ENCODE data around the gene ICE1. TPM values are rescaled to one million over a fixed set of nuclear protein-coding genes. Genes with fewer than 3 reads are reported as not detected.

ICE1 gene
- total RNA-seq, 4 donors from 2014 or later: 8.1 to 27.1 (median 17.5) TPM

- intact Hi-C loops (cut with DNase I): no loop called here
- H3K36me3 ChIP-seq: peaks cover 9 to 98% (median 10%) of the 10 kb centered on the region in 3 donors
- WGBS, 2 donors: 93 to 100% methylated on average over 3 of the region's 3 CpGs
These were observed 30.7 kb downstream of the ICE1 start for GRCh38 chr5:5453131-5453530.

GRCh38 chr5:5454391-5454790 is 31.9 kb downstream of the ICE1 start:
- Histone ChIP-seq H3K4me1 (no peaks in the 10 kb centered on the region), H3K4me3 (no peak overlapping the region), H3K27ac (no peak overlapping the region), H3K36me3 (peaks cover 14 to 98% (median 20%) of the 10 kb centered on the region in 3 donors), H3K27me3 (no peaks in the 10 kb centered on the region), H3K9me3 (no peaks in the 10 kb centered on the region)
- no peak for DNase-seq
- WGBS, 2 donors: 76 to 84% methylated on average over 5 of the region's 5 CpGs
- intact Hi-C loops (cut with DNase I): no loop called here
- TF ChIP-seq CTCF (IDR thresholded peaks at IDR 0.05) (no peak), POLR2A (IDR thresholded peaks at IDR 0.05) (no peak)

More at GRCh38 chr5:5453131-5453530, 30.7 kb downstream of the ICE1 start:
- no peak for TF ChIP-seq CTCF (IDR thresholded peaks at IDR 0.05)
- TF ChIP-seq POLR2A (IDR thresholded peaks at IDR 0.05): no peak
- H3K4me1 ChIP-seq: no peaks in the 10 kb centered on the region
- no peaks in the 10 kb centered on the region for H3K9me3 ChIP-seq
- H3K27me3 ChIP-seq: no peaks in the 10 kb centered on the region
- no peak overlapping the region for H3K4me3 ChIP-seq
- DNase-seq: no peak
- H3K27ac ChIP-seq: no peak overlapping the region

- TF ChIP-seq POLR2A (IDR thresholded peaks at IDR 0.05) (no peak), CTCF (IDR thresholded peaks at IDR 0.05) (no peak)
- Histone ChIP-seq H3K36me3 (peaks cover 21 to 98% (median 32%) of the 10 kb centered on the region in 3 donors), H3K9me3 (no peaks in the 10 kb centered on the region), H3K4me3 (no peak overlapping the region), H3K4me1 (no peaks in the 10 kb centered on the region), H3K27ac (no peak overlapping the region), H3K27me3 (no peaks in the 10 kb centered on the region)
- no peak for DNase-seq
- intact Hi-C loops (cut with DNase I): no loop called here
- 82% methylated on average over 5 of the region's 5 CpGs for WGBS, 2 donors
These were observed 34.4 kb downstream of the ICE1 start for GRCh38 chr5:5456858-5457257.

- 77 to 86% methylated on average over 4 of the region's 4 CpGs for WGBS, 2 donors
- peaks cover 21 to 100% (median 29%) of the 10 kb centered on the region in 3 donors for H3K36me3 ChIP-seq
These were observed 37.8 kb downstream of the ICE1 start for GRCh38 chr5:5460311-5460710.

GRCh38 chr5:5461012-5461411 is 38.5 kb downstream of the ICE1 start:
- Histone ChIP-seq H3K36me3 (peaks cover 21 to 100% (median 29%) of the 10 kb centered on the region in 3 donors), H3K27me3 (no peaks in the 10 kb centered on the region), H3K9me3 (no peaks in the 10 kb centered on the region), H3K27ac (no peak overlapping the region), H3K4me3 (no peak overlapping the region), H3K4me1 (no peaks in the 10 kb centered on the region)
- WGBS, 2 donors: 92 to 98% methylated on average over 4 of the region's 4 CpGs
- TF ChIP-seq CTCF (IDR thresholded peaks at IDR 0.05) (no peak), POLR2A (IDR thresholded peaks at IDR 0.05) (no peak)
- DNase-seq: no peak
- intact Hi-C loops (cut with DNase I): no loop called here

More at GRCh38 chr5:5460311-5460710, 37.8 kb downstream of the ICE1 start:
- Histone ChIP-seq H3K27ac (no peak overlapping the region), H3K27me3 (no peaks in the 10 kb centered on the region), H3K9me3 (no peaks in the 10 kb centered on the region), H3K4me1 (no peaks in the 10 kb centered on the region), H3K4me3 (no peak overlapping the region)
- no peak for TF ChIP-seq POLR2A (IDR thresholded peaks at IDR 0.05)
- TF ChIP-seq CTCF (IDR thresholded peaks at IDR 0.05): no peak
- no peak for DNase-seq
- intact Hi-C loops (cut with DNase I): no loop called here

Measured in esophagus squamous epithelium (tissue), 5 donors.